Keratinocyte (primary cell): Measurements from ENCODE around the gene DEPDC5. TPM values are rescaled to one million over a fixed set of nuclear protein-coding genes. Genes with fewer than 3 reads are reported as not detected.

Experiments
- DNase-seq: peaks from one replicate; pipeline ENCODE4 v3.0.0-alpha.2; 2011; ENCODE audit warnings: low read depth, missing footprints, low spot score
- FAIRE-seq: peaks from 2 replicates; lab custom pipeline; 2011; peaks lifted over from hg19 to GRCh38; lab: Jason Lieb, UNC
- H2AFZ ChIP-seq: 2 replicates; pipeline ENCODE4 v1.6.0; 2012; ENCODE audit warnings: low read length, control low read depth, inconsistent platforms; ENCODE audit not compliant: control insufficient read depth
- H3K27ac ChIP-seq: 2 replicates; pipeline ENCODE4 v1.5.1; 2011; ENCODE audit warnings: low read length; ENCODE audit not compliant: control insufficient read depth, insufficient read depth
- H3K27me3 ChIP-seq: 3 replicates; pipeline ENCODE4 v1.6.0; 2011; ENCODE audit warnings: low read length; ENCODE audit not compliant: control insufficient read depth, insufficient read depth; ENCODE audit errors: extremely low read depth
- H3K36me3 ChIP-seq, 2 experiments: 2 replicates in 1 of 2; 3 replicates in 1 of 2; pipeline ENCODE4 v1.5.1; 2011; ENCODE audit warnings: low read length in 2 of 2, mild to moderate bottlenecking in 1 of 2; ENCODE audit not compliant: control insufficient read depth in 2 of 2, insufficient read depth in 2 of 2; ENCODE audit errors: extremely low read depth in 1 of 2
- H3K4me1 ChIP-seq: 3 replicates; pipeline ENCODE4 v1.5.1; 2011; ENCODE audit warnings: low read length; ENCODE audit not compliant: control insufficient read depth, insufficient read depth; ENCODE audit errors: extremely low read depth
- H3K4me2 ChIP-seq: 3 replicates; pipeline ENCODE4 v1.6.0; 2011; ENCODE audit warnings: low read depth, low read length; ENCODE audit not compliant: control insufficient read depth, insufficient read depth; ENCODE audit errors: extremely low read depth
- H3K4me3 ChIP-seq, 3 experiments: fragments of 200-600 bp in 1 of 3; sonication (generic) in 1 of 3; 2 replicates in 2 of 3; 3 replicates in 1 of 3; pipeline ENCODE4 v1.5.1; 2011 to 2016; ENCODE audit warnings: low read length in 3 of 3, mild to moderate bottlenecking in 3 of 3, control low read depth in 2 of 3, inconsistent platforms in 1 of 3, low read depth in 1 of 3, mixed read lengths in 1 of 3, mixed run types in 1 of 3, moderate library complexity in 1 of 3; ENCODE audit not compliant: control insufficient read depth in 2 of 3, insufficient read depth in 2 of 3; ENCODE audit errors: extremely low read depth in 1 of 3
- H3K79me2 ChIP-seq: 2 replicates; pipeline ENCODE4 v1.6.0; 2012; ENCODE audit warnings: low read length; ENCODE audit not compliant: control insufficient read depth, insufficient read depth
- H3K9ac ChIP-seq: 3 replicates; pipeline ENCODE4 v1.6.0; 2011; ENCODE audit warnings: low read length; ENCODE audit not compliant: control insufficient read depth, insufficient read depth; ENCODE audit errors: extremely low read depth
- H3K9me1 ChIP-seq: 3 replicates; pipeline ENCODE4 v1.6.0; 2011; ENCODE audit warnings: low read length; ENCODE audit not compliant: control insufficient read depth, insufficient read depth; ENCODE audit errors: extremely low read depth
- H3K9me3 ChIP-seq: 2 replicates; pipeline ENCODE4 v1.5.1; 2012; ENCODE audit warnings: low read depth, low read length; ENCODE audit not compliant: control insufficient read depth
- H4K20me1 ChIP-seq: 3 replicates; pipeline ENCODE4 v1.6.0; 2011; ENCODE audit warnings: low read length; ENCODE audit not compliant: control insufficient read depth, insufficient read depth; ENCODE audit errors: extremely low read depth
- EZH2 ChIP-seq: IDR thresholded peaks from one replicate; pipeline ENCODE4 v1.6.1; 2012; ENCODE audit warnings: inconsistent platforms, mild to moderate bottlenecking, low read length, moderate library complexity
- dilution Hi-C: fragments of 300-500 bp; cut with MboI; formaldehyde crosslinking; loops from one replicate; pipeline ENCODE4 v1.7.0; 2020; ENCODE audit warnings: low sequenced_read_pairs; ENCODE audit not compliant: extremely low pct_ligation_motif_present
- polyA plus RNA-seq, 5 experiments: library from polyadenylated mRNA; depleted of rRNA in 3 of 5; stranded (reverse) in 3 of 5; stranded (forward) in 1 of 5; unstranded in 1 of 5; fragments of >200 nt; gene quantifications; 1 replicate in 1 of 5; 2 replicates in 3 of 5; 3 replicates in 1 of 5; pipeline versions ENCODE4 v1.2.1 to v1.2.3, GENCODE V29; 2011 to 2012; ENCODE audit warnings: missing spikeins in 2 of 5, low read depth in 1 of 5, low replicate concordance in 1 of 5
- TF ChIP-seq, protein P1 (sequence below), 3 experiments: IDR thresholded peaks in 1 of 3; conservative IDR thresholded peaks in 1 of 3; optimal IDR thresholded peaks in 1 of 3; 2 replicates in 2 of 3; 3 replicates in 1 of 3; pipeline versions ENCODE3 to v1.5.1; 2011; ENCODE audit warnings: low read length in 3 of 3, mild to moderate bottlenecking in 3 of 3, moderate library complexity in 2 of 3, control low read depth in 1 of 3, inconsistent platforms in 1 of 3; ENCODE audit not compliant: insufficient read depth in 2 of 3; ENCODE audit errors: extremely low read depth in 1 of 3

Gene DEPDC5
- polyA plus RNA-seq, 1 donor (not counting 4 experiments of a cell fraction or from before 2014, with no cell fraction given) = 9.7 TPM

DNA sequence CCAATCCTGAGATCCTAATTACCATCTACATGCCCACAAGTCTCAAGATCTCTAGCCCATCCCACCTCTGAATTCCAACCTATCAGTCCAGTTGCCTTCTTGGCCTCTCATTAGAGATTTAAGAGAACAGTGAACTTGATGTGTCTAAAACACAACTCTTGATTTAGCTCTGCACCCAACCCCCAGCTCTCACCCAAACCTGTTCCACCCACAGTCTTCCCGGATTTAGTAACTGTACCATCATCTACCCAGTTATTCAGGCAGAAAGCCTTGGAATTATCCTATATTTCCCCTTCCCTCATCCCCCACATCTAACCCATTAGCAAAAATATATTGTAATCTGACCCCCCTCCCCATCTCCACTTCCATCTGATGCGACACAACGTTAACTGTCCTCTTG is 166.5 kb downstream of the DEPDC5 start:
- no peak overlapping the region for H3K27ac ChIP-seq

DNA sequence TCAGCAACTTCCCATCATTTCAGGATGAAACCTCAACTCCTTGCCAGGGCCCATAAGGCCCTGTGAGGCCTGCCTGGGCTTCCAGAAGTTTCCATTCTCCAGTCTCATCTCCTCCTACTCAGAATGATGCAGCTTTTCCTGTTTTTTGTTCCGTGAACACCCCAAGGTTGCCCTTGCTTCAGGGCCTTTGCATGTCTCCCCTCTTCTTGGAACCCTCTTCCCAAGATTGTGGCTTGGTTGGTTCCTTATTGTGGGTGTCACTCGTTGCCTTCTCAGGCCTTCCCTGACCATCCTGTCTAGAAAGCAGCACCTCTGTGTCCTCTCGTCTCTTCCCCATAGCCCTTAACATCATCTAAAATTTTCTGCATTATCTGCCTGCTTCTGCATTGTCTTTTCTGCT is 167.3 kb downstream of the DEPDC5 start:
- no peak overlapping the region for H3K4me3 ChIP-seq

More for the DNA sequence above, 166.5 kb downstream of the DEPDC5 start:
- H3K36me3 ChIP-seq = no peaks in the 10 kb centered on the region
- H2AFZ ChIP-seq = no peak overlapping the region
- H3K9me1 ChIP-seq = no peaks in the 10 kb centered on the region
- no peaks in the 10 kb centered on the region for H3K27me3 ChIP-seq
- TF ChIP-seq EZH2 = no peak
- TF ChIP-seq, protein P1, sequence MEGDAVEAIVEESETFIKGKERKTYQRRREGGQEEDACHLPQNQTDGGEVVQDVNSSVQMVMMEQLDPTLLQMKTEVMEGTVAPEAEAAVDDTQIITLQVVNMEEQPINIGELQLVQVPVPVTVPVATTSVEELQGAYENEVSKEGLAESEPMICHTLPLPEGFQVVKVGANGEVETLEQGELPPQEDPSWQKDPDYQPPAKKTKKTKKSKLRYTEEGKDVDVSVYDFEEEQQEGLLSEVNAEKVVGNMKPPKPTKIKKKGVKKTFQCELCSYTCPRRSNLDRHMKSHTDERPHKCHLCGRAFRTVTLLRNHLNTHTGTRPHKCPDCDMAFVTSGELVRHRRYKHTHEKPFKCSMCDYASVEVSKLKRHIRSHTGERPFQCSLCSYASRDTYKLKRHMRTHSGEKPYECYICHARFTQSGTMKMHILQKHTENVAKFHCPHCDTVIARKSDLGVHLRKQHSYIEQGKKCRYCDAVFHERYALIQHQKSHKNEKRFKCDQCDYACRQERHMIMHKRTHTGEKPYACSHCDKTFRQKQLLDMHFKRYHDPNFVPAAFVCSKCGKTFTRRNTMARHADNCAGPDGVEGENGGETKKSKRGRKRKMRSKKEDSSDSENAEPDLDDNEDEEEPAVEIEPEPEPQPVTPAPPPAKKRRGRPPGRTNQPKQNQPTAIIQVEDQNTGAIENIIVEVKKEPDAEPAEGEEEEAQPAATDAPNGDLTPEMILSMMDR (optimal IDR thresholded peaks at IDR 0.05 in 1 of 3, IDR thresholded peaks at IDR 0.05 in 1 of 3, conservative IDR thresholded peaks at IDR 0.05 in 1 of 3; ENCODE audit: extremely low read depth in 1 of 3, insufficient read depth in 2 of 3, low read length in 3 of 3) = no peak
- no peak overlapping the region for H3K4me3 ChIP-seq
- no peaks in the 10 kb centered on the region for H3K4me1 ChIP-seq
- FAIRE-seq (no peak), DNase-seq (no peak)
- dilution Hi-C loops = no loop called here
- H3K9ac ChIP-seq = no peak overlapping the region
- H3K4me2 ChIP-seq = no peak overlapping the region
- H3K9me3 ChIP-seq = no peaks in the 10 kb centered on the region
- no peaks in the 10 kb centered on the region for H3K79me2 ChIP-seq
- H4K20me1 ChIP-seq = no peaks in the 10 kb centered on the region

More for the DNA sequence above, 167.3 kb downstream of the DEPDC5 start:
- Histone ChIP-seq H3K79me2 (no peaks in the 10 kb centered on the region), H3K27me3 (no peaks in the 10 kb centered on the region), H3K27ac (no peak overlapping the region), H3K4me2 (no peak overlapping the region), H2AFZ (no peak overlapping the region), H4K20me1 (no peaks in the 10 kb centered on the region), H3K9me1 (no peaks in the 10 kb centered on the region), H3K4me1 (no peaks in the 10 kb centered on the region), H3K36me3 (no peaks in the 10 kb centered on the region), H3K9me3 (no peaks in the 10 kb centered on the region), H3K9ac (no peak overlapping the region)
- no peak for FAIRE-seq
- dilution Hi-C loops = no loop called here
- no peak for TF ChIP-seq EZH2
- TF ChIP-seq, protein P1 (optimal IDR thresholded peaks at IDR 0.05 in 1 of 3, IDR thresholded peaks at IDR 0.05 in 1 of 3, conservative IDR thresholded peaks at IDR 0.05 in 1 of 3; ENCODE audit: extremely low read depth in 1 of 3, insufficient read depth in 2 of 3, low read length in 3 of 3) = no peak
- DNase-seq = no peak
